ENCODE results near the gene MROH7.

Gene MROH7

GRCh38 chr1:54649921-54650320 lies 8.3 kb downstream of the MROH7 start:
- DNase-seq (ENCODE audit: low read depth in 2 of 2, low spot score in 1 of 2) = no peak

GRCh38 chr1:54650417-54650816 lies 8.8 kb downstream of the MROH7 start:
- no peak for DNase-seq (ENCODE audit: low read depth in 2 of 2, low spot score in 1 of 2)

DNA sequence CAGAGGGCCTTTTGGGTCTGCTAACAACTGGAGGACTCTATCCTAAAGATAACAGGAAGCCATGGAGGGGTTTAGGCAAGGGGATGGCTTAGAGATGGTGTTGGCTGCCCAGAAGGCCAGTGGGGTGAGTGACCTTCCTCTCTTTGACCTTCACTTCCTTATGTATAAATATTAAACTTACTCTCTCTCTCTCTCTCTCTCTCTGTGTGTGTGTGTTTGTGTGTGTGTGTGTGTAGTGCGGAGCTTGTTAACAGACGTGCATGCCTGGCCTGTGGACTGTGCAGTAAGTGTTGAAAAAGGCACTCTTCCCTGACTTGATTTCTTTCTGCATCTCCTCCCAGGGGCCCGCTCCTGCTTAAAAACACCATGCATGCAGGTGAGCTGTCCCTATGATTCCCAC lies 10.0 kb downstream of the MROH7 start:
- no peak for DNase-seq (ENCODE audit: low read depth in 2 of 2, low spot score in 1 of 2)

GRCh38 chr1:54652168-54652567 lies 10.6 kb downstream of the MROH7 start:
- no peak for DNase-seq (ENCODE audit: low read depth in 2 of 2, low spot score in 1 of 2)

DNA sequence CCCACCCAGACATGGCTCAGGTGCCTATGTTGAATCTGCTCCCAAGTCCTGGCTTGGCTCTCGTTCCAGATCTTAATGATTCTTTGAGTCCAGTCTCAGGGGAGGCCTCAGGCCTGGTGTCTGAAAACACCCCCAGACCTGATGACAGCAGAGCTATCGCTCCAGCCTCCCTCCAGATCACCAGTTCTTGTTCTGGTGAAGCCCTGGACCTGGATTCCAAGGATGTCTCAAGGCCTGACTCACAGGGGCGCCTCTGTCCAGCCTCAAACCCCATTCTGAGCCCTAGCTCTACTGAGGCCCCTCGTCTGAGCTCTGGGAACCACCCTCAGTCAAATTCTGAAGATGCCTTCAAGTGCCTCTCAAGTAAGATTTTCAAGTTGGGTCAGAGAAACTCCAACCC lies 11.4 kb downstream of the MROH7 start:
- no peak for DNase-seq (ENCODE audit: low read depth in 2 of 2, low spot score in 1 of 2)

- no peak for DNase-seq (ENCODE audit: low read depth in 2 of 2, low spot score in 1 of 2)
Measured at GRCh38 chr1:54658164-54658913, 16.8 kb downstream of the MROH7 start.

GRCh38 chr1:54663725-54664124 lies 22.1 kb downstream of the MROH7 start:
- no peak for DNase-seq (ENCODE audit: low read depth in 2 of 2, low spot score in 1 of 2)

DNA sequence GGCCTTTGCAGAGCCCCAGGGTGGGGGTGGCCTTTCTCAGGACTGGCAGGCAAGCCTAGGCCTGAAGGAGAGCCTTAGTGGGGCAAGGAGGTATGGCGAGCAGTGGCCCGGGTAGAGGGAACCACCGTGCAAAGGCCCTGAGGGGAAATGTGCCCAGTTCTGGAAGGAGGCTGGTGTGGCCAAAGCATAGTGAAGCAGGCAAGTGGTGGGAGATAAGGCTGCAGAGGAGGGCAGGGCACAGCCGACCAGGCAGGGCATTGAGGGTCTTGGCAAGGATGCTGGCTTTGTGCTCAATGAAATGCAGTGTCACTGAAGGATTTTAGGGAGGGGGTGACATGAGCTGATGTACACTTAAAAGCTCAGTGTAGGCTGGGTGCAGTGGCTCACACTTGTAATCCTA lies 22.8 kb downstream of the MROH7 start:
- DNase-seq (ENCODE audit: low read depth in 2 of 2, low spot score in 1 of 2) = no peak

GRCh38 chr1:54665852-54666251 lies 24.3 kb downstream of the MROH7 start:
- no peak for DNase-seq (ENCODE audit: low read depth in 2 of 2, low spot score in 1 of 2)

DNA sequence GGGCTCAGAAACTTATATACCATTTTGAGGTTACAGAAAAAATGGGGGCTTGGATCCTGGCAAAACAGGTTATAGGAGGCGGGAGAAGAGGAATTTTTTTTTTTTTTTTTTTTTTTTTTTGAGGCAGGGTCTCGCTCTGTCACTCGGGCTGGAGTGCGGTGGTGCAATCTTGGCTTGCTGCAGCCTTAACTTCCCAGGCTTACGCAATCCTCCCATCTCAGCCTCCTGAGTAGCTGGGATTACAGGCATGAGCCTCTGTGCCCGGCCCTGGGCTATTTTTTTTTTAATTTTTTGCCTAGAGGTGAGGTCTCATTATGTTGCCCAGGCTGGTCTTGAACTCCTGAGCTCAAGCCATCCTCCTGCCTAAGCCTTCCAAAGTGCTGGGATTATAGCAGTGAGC lies 24.7 kb downstream of the MROH7 start:
- no peak for DNase-seq (ENCODE audit: low read depth in 2 of 2, low spot score in 1 of 2)

- DNase-seq (ENCODE audit: low read depth in 2 of 2, low spot score in 1 of 2) = no peak
Measured at GRCh38 chr1:54667797-54668196, 26.2 kb downstream of the MROH7 start.

DNA sequence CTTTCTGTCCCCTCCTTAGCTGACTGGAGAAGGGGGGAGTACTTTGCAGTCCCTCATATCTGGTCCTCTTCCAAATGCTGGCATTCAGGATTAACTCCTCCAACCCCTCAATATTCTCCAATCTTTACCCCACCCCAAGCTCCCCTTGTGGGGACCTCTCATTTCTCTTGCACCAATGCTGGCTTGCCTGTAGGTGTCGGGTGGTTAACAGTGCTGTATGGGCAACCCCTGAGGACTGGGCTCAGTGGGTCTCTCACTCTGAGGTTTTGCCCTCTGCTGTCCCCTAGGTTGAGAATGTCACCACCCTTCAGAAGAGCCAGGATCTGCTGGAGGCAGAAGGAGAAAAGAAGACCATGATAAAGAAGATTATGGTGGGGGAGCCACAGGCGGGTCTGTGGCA lies 27.0 kb downstream of the MROH7 start:
- no peak for DNase-seq (ENCODE audit: low read depth in 2 of 2, low spot score in 1 of 2)

DNA sequence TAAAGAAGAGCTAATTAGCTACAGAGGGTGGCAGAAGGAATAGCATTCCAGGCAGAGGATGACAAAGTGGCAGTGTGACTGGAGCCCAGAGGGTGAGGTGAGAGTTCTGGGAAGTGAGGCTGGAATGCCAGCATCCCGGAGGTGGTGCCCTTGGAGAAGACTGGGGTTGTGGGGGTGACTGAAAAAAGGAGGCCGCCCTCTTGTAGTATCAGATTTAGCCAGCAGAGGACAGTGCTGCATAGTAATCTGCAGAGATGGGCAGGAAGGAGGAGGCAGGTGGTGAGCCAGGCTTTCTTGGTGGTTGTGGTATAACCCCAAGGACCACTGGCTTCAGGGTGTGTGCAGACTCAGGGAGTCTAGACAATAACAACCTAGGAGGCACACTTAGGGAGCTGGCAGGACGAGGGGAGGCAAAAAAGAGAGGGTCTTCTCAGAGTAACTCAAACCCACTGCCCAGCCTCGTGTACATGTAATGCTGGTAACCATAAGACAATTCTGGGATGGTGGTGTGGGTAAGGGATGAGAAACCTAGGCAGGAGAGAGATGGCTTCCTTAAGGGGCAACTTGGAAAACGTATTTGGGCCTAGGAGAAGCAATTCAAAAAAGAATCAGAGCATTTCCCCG lies 30.5 kb downstream of the MROH7 start:
- peak; percentile 18 to 23 for DNase-seq (ENCODE audit: low read depth in 2 of 2, low spot score in 1 of 2)

DNA sequence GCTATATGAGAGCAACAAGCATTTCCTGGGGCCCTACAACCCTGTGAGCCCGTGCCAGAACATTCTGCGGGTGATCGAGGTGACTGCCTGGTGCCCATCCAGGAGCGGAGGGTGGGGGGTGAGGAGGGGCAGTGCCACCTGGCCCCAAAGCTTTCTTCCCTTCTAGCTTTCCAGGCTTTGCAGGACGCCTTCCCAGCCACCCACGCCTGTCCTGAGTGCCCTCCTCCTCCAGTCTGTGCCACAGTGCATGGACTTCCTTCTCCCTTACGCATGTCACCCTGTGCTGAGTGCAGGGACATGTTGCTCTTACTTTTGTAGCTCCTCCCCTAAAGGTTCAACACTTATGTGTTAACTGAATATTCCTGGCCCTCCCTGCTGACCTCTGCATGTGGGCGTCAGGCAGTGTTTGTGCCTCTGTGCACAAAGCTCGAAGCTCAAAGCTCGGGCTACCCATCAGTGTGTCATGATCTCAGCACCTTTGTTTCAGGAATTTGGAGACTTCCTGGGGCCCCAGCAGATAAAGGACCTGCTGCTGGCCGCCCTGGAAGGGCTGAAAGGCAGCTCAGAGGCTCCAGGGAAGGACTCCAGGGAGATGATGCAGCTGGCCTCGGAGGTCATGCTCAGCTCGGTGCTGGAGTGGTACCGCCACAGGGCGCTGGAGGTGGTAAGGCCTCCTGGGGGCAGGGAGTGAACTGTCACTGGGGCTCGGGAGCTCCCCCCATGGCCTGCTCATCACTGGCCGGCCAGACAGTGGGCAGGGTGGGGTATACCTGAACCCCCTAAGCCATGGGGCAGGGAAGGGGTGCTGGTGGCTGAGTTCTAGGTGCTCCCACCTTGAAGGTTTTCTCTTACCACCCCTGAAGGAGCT lies 37.4 kb downstream of the MROH7 start:
- DNase-seq (ENCODE audit: low read depth in 2 of 2, low spot score in 1 of 2) = no peak

GRCh38 chr1:54679706-54680105 lies 38.1 kb downstream of the MROH7 start:
- DNase-seq (ENCODE audit: low read depth in 2 of 2, low spot score in 1 of 2) = no peak

DNA sequence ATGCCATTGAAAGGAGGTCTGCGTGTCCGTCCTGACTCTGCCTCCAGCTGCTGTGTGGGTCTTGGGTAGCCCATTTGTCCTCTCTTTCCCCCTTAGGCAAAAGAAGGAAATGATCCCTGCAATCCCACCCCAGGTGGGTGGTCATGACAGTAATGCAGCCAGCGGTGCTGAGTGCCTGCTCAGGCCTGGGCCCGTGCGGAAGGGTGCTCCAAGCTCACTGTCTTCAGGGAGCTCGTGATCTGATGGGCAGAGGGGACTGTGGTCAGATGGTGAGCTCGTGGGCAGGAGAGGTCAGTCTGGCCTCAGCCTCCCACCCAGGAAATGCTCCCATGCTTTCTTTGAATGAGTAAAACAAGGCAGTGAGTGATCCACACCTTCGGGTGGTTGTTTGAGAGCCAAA lies 38.8 kb downstream of the MROH7 start:
- no peak for DNase-seq (ENCODE audit: low read depth in 2 of 2, low spot score in 1 of 2)

GRCh38 chr1:54681358-54681757 lies 39.8 kb downstream of the MROH7 start:
- no peak for DNase-seq (ENCODE audit: low read depth in 2 of 2, low spot score in 1 of 2)

DNA sequence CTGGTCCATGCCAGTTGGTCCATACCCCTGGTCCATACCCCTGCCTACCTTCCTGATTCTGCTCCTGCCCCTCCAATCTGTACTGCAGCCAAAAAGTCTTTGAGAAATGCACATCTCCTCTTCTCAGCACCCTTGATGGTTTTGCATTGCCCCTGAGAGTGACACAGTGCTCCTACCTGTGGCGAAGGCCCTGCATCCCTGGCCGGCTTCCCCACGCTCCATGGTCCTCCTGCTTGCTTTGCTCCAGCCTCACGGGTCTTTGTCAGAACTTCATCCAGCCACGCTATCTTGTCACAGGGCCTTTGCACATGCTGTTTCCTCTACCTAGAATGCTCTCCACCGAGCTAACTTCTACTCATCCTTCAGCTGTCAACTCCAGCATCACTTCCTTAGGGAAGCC lies 41.9 kb downstream of the MROH7 start:
- no peak for DNase-seq (ENCODE audit: low read depth in 2 of 2, low spot score in 1 of 2)

- DNase-seq (ENCODE audit: low read depth in 2 of 2, low spot score in 1 of 2) = no peak
Measured at GRCh38 chr1:54685335-54685905, 43.8 kb downstream of the MROH7 start.

GRCh38 chr1:54686155-54686554 lies 44.6 kb downstream of the MROH7 start:
- DNase-seq (ENCODE audit: low read depth in 2 of 2, low spot score in 1 of 2) = no peak

DNA sequence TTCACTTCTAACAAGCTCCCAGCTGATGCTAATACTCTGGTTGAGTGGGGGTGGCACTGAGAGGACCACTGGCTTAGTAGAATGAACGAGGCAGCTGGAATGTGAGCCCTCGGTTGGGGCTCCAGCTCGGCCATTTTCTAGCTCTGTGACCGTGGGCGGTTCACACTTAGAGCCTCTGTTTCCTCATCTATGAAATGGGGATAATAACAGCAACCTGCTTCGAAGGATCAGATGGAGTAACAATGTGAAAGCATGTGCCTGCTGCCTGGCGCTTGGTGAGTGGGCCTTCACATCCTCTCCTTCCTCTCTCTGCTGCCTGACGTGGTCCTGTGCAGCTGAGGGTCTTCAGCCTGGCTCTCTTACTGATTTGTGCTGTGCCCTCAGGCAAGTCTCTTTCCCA lies 53.2 kb downstream of the MROH7 start:
- DNase-seq (ENCODE audit: low read depth in 2 of 2, low spot score in 1 of 2) = no peak

GRCh38 chr1:54695221-54695620 lies 53.6 kb downstream of the MROH7 start:
- DNase-seq (ENCODE audit: low read depth in 2 of 2, low spot score in 1 of 2) = no peak
